ENCODE measurements around the gene TMEM91. TPM values are rescaled to one million over a fixed set of nuclear protein-coding genes. Genes with fewer than 3 reads are reported as not detected.
A peak's percentile ranks its signal among the peaks of the same experiment; 100 is the strongest.
"Not testable (repeated sequence)": the region's sequence is repeated elsewhere in the genome, so short reads cannot be mapped to it uniquely, and the experiment has no call there.

TMEM91 gene
- polyA plus RNA-seq, 3 donors from 2014 or later, result 5.2 to 7.0 (median 6.1) TPM

DNA sequence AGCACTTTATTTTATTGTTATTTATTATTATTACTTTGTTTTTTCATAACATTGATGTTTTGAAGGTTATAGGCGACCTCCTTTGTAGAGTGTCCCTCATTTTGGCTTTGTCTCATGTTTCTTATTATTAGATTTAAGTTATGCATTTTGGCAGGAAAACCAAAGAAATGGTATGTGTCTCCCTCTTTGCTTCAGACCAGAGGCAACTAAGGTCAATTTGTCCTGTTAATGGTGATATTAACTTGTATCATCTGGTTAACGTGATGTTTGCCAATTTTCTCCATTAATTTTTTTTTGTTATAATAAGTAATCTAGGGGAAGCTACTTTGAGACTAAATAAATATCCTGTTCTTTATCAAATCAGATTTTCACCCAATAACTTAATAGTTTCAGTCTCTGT is 3.8 kb upstream of the TMEM91 start:
- no peaks in the 10 kb centered on the region for H3K36me3 Mint-ChIP-seq
- no peak overlapping the region for H3K27ac Mint-ChIP-seq
- DNase-seq, result no peak
- H3K4me3 Mint-ChIP-seq, result no peak overlapping the region
- H3K9me3 Mint-ChIP-seq, result no peaks in the 10 kb centered on the region
- H3K27me3 Mint-ChIP-seq (ENCODE audit: low read depth in 3 of 3), result peaks cover 0 to 2% (median 0%) of the 10 kb centered on the region in 3 donors
- H3K4me1 Mint-ChIP-seq, result peaks cover 13 to 18% of the 10 kb centered on the region in 2 donors

DNA sequence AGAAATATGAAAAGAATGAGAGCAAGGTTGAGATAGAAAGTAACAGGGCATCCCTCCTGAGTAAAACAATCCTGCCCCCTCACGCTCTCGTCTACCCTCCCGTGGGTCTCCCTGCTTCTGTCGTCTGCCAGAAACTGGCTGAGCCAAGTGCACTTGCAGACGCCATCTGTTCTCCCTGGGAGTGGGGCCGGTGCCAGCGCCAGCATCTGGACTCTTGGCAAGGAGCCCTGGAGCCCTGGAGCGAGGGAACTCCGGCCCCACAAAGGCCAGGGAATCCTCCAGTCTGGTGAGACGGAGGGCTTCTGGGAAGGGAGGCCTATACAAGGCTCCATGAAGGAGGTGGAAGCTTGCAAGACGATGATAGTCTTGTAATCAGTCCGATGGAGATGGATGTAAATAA is 2.3 kb upstream of the TMEM91 start:
- Mint-ChIP-seq H3K4me3 (no peak overlapping the region), H3K27ac (no peak overlapping the region), H3K36me3 (no peaks in the 10 kb centered on the region), H3K4me1 (peaks cover 13 to 18% of the 10 kb centered on the region in 2 donors), H3K27me3 (ENCODE audit: low read depth in 3 of 3) (peaks cover 0 to 2% (median 0%) of the 10 kb centered on the region in 3 donors), H3K9me3 (no peaks in the 10 kb centered on the region)
- DNase-seq, result no peak

DNA sequence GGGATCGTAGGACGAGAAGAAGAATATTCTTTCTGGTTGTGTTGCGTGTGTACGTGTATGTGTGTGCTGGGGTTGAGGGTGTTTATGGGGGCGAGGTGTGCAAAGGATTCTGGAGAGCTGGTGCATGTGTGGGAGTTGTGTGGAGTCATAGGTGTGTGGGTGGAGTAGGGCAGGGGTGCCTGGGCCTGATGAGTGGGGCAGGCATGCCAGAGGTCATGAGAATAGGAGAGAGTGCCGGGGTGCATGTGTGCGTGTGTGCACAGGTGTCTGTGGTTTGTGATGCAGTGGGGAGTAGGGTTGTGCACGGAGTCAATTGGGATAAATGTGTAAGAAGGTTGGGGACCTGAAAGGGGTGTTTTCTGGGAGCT is 649 bp downstream of the TMEM91 start:
- Mint-ChIP-seq H3K27ac (peak overlapping the region in 4 of 6 donors; percentile 2 to 91 (median 66)), H3K4me1 (peaks cover 13 to 18% of the 10 kb centered on the region in 2 donors), H3K9me3 (no peaks in the 10 kb centered on the region), H3K4me3 (peak overlapping the region; percentile 55 to 85 (median 77)), H3K27me3 (ENCODE audit: low read depth in 3 of 3) (peaks cover 0 to 2% (median 2%) of the 10 kb centered on the region in 3 donors), H3K36me3 (no peaks in the 10 kb centered on the region)
- no peak for DNase-seq

DNA sequence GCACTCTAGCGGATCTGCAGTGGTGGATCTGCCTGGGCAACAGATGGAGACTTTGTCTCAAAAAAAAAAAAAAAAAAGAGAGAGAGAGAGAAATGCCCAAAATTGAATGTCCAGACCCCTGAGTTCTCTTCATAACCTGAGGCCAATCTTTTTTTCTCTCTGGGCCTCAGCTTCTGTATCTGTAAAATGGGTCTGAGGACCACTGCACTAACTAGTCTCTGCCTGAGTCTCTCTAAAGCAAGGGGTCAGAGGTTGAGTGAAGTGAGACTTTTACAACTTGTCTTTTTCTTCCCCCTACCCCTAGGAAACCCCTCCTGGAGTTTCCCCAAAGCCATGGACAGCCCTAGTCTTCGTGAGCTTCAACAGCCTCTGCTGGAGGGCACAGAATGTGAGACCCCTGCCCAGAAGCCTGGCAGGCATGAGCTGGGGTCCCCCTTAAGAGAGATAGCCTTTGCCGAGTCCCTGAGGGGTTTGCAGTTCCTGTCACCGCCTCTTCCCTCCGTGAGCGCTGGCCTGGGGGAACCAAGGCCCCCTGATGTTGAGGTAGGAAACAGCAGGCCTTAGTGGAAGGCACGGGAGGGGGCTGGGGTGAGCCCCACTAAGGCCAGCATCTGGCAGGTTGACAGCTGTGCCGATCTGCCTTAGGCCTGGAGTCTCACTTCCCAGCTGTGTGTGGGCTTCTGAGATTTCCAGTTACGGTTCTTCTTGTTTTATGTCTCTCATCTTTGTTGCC is 1.8 kb downstream of the TMEM91 start:
- Mint-ChIP-seq H3K27ac (peak overlapping the region in 1 of 6 donors; percentile 69), H3K4me3 (peak overlapping the region in 1 of 5 donors; percentile 7), H3K36me3 (peaks cover 0 to 3% (median 0%) of the 10 kb centered on the region in 3 donors), H3K4me1 (peaks cover 13 to 18% of the 10 kb centered on the region in 2 donors), H3K9me3 (no peaks in the 10 kb centered on the region), H3K27me3 (ENCODE audit: low read depth in 3 of 3) (peaks cover 0 to 2% (median 2%) of the 10 kb centered on the region in 3 donors)
- no peak for DNase-seq

DNA sequence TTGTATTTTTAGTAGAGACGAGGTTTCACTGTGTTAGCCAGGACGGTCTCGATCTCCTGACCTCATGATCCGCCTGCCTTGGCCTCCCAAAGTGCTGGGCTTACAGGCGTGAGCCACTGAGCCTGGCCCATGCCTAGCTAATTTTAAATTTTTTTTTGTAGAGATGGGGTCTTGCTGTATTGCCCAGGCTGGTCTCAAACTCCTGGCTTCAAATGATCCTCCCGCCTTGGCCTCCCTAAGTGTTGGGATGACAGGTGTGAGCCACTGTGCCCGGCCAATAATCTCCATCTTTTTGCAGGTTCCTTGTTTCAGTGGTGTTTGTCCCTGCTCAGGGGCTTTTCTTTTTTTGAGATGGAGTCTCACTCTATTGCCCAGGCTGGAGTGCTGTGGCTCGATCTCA is 5.2 kb downstream of the TMEM91 start:
- not testable (repeated sequence) for H3K36me3 Mint-ChIP-seq; H3K27me3 Mint-ChIP-seq (ENCODE audit: low read depth in 3 of 3); H3K9me3 Mint-ChIP-seq; DNase-seq; H3K4me3 Mint-ChIP-seq; H3K27ac Mint-ChIP-seq; H3K4me1 Mint-ChIP-seq

DNA sequence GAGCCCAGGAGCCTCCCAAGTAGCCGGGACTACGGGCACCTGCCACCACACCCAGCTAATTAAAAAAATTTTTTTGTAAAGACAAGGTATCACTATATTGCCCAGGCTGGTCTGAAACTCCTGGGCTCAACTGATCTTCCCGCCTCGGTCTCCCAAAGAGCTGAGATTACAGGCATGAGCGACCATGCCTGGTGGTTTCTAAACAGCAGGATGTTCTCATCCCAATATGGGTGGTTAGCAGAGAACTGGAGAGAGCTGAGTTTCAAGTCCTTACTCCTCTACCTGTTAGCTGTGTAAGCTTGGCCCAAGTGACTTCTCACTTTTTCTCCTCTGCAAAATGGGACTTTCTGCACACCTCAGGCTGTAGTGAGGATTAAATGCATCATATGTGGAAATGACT is 8.0 kb downstream of the TMEM91 start:
- no peak for DNase-seq
- Mint-ChIP-seq H3K27ac (no peak overlapping the region), H3K27me3 (ENCODE audit: low read depth in 3 of 3) (peaks cover 0 to 2% (median 1%) of the 10 kb centered on the region in 3 donors), H3K4me3 (no peak overlapping the region), H3K9me3 (no peaks in the 10 kb centered on the region), H3K36me3 (peaks cover 0 to 8% (median 3%) of the 10 kb centered on the region in 3 donors), H3K4me1 (no peaks in the 10 kb centered on the region)

DNA sequence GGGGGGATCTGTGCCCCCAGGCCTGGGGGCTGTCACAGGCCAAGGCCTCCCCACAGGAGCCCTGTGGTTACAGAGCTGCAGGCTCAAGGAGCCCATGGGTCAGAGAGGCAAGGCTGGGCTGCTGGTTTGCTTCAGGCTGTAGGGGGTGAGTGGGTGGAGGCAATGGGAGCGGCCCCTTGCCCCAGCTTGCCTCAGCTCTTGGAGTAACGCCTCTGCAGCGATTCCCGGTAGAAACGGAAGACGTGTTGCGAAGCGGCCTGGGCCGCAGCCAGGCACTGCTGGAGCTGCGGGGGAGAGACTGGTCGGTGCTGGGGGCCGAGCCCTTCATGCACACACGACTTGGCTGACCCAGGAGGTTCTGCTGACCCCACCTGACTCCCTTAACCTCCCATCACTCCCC is 10.1 kb downstream of the TMEM91 start:
- Mint-ChIP-seq H3K4me3 (no peak overlapping the region), H3K9me3 (no peaks in the 10 kb centered on the region), H3K27ac (peak overlapping the region in 1 of 6 donors; percentile 50), H3K36me3 (peaks cover 0 to 17% (median 3%) of the 10 kb centered on the region in 3 donors), H3K4me1 (no peaks in the 10 kb centered on the region), H3K27me3 (ENCODE audit: low read depth in 3 of 3) (peaks cover 0 to 2% (median 0%) of the 10 kb centered on the region in 3 donors)
- no peak for DNase-seq

DNA sequence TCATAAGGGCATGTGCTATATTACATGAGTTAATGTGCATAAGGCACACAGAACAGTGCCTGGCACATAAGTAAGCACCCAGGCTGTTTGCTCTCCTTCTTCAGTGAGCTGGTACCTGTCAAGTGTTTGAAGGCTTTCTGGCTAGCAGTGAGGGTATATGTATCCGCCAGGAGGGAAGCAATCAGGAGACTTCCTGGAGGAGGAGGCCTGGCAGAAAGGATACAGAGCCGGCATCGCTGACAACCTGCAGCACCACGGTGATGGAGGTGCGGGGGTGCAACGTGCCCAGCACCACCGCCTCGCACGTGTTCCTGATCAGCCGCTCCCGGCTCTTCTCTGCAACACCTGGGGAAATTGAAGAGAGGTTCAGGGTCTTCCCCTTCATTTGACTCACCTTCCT is 15.3 kb downstream of the TMEM91 start:
- H3K27ac Mint-ChIP-seq, result no peak overlapping the region
- H3K4me1 Mint-ChIP-seq, result peaks cover 10 to 16% of the 10 kb centered on the region in 2 donors
- DNase-seq, result no peak
- H3K27me3 Mint-ChIP-seq (ENCODE audit: low read depth in 3 of 3), result peaks cover 0 to 4% (median 0%) of the 10 kb centered on the region in 3 donors
- no peak overlapping the region for H3K4me3 Mint-ChIP-seq
- no peaks in the 10 kb centered on the region for H3K9me3 Mint-ChIP-seq
- peaks cover 0 to 13% (median 0%) of the 10 kb centered on the region in 3 donors for H3K36me3 Mint-ChIP-seq

DNA sequence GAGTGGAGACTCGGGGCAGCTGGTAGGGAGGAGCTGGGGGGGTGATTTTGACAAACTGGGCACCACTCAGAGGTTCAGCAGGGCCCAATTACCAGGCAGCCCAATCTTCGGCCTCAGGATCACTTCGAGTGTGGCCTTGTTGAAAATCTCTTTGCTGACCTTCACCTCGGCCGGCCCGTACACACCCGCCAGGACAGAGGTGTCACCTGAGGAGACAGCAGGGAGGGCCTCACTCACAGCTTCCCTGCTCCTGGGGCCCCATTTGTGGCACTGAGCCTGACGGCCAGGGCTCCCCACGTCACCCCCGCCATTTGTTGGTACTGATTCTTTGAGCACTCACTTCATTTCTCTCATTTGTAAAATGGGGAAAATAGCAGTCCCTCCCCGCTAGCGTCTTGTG is 16.4 kb downstream of the TMEM91 start:
- no peaks in the 10 kb centered on the region for H3K9me3 Mint-ChIP-seq
- H3K36me3 Mint-ChIP-seq, result peaks cover 0 to 10% (median 0%) of the 10 kb centered on the region in 3 donors
- DNase-seq, result no peak
- peak overlapping the region in 1 of 6 donors; percentile 81 for H3K27ac Mint-ChIP-seq
- H3K4me1 Mint-ChIP-seq, result peaks cover 20 to 27% of the 10 kb centered on the region in 2 donors
- no peak overlapping the region for H3K4me3 Mint-ChIP-seq
- H3K27me3 Mint-ChIP-seq (ENCODE audit: low read depth in 3 of 3), result peaks cover 0 to 10% (median 6%) of the 10 kb centered on the region in 3 donors

DNA sequence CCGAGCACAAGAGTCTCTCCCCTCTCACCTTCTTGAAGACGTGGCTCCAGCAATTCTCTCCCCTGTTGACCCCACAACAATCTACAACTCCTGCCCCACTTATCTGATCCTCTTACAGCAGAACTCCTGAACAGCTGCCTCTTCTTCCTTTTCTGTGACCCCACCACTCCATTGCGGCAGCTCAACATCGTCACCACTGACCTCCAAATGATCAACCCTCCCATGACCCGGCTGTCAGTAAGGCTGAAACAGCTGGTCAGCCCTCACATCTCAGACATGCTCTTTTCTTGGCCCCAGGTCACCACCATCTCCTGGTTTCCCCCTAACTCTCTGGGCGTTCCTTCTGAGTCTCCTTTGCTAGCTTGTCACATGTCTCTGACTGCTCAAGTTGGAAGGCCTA is 19.0 kb downstream of the TMEM91 start:
- no peak for DNase-seq
- Mint-ChIP-seq H3K36me3 (peaks cover 0 to 7% (median 0%) of the 10 kb centered on the region in 3 donors), H3K27ac (peak overlapping the region in 5 of 6 donors; percentile 6 to 100 (median 22)), H3K9me3 (no peaks in the 10 kb centered on the region), H3K4me3 (peak overlapping the region in 4 of 5 donors; percentile 3 to 48 (median 24)), H3K27me3 (ENCODE audit: low read depth in 3 of 3) (peaks cover 0 to 11% (median 8%) of the 10 kb centered on the region in 3 donors), H3K4me1 (peaks cover 37 to 47% of the 10 kb centered on the region in 2 donors)

DNA sequence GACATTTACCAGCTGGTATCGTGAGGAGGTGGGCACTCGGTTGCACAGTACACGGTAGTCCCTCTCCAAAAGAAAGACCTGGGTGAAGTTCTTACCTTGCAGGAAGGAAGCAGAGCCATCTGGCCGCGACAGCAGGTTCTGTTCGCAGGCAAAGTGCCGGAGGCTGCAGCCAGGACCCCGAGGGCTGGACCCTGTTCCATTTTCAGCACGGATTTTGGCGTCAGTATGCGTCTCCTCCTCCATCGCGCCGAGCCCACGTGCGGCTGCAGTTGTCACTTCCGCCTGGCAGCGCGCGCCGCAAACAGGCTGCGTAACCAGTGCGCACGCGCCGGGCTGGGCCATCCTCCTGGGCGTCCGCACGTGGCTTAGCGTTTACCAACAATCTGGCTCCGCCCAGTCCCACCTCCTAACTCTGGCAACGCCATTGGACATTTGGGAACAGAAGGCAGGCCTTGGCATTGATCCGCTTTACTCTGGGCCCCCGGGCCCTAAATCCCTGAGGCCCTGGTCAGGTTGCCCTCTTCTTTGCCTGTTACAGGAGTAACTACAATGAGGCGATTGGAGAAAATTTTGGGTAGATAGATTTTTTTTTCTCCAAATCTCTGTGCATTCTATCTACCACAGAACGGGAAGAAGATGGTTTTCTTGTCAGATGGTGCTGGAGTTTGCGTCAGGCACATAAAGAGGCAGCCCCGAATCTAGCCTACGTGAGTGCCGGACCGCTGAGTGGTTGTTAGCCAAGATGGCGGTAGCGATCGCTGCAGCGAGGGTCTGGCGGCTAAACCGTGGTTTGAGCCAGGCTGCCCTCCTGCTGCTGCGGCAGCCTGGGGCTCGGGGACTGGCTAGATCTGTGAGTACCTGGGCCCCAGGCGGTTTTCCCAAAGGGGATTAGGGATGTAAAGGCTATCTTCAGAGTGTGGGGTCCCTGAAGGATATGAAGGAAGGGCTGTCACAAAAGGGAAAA is 21.0 kb downstream of the TMEM91 start, which contains the start of the genes BCKDHA and EXOSC5:
Gene BCKDHA (plus strand): TSS at position 733 of the 964 bp plus-strand sequence. CDS start 10 bp downstream, at position 743.
Gene EXOSC5 (minus strand): TSS at position 274 of the 964 bp plus-strand sequence. CDS start 31 bp downstream, at position 243.
- DNase-seq, result peak; percentile 99 to 100 (median 100)
- H3K4me1 Mint-ChIP-seq, result peaks cover 37 to 57% of the 10 kb centered on the region in 2 donors
- peak within 1 kb of the TSS; percentile 95 to 99 (median 97) for H3K4me3 Mint-ChIP-seq

DNA sequence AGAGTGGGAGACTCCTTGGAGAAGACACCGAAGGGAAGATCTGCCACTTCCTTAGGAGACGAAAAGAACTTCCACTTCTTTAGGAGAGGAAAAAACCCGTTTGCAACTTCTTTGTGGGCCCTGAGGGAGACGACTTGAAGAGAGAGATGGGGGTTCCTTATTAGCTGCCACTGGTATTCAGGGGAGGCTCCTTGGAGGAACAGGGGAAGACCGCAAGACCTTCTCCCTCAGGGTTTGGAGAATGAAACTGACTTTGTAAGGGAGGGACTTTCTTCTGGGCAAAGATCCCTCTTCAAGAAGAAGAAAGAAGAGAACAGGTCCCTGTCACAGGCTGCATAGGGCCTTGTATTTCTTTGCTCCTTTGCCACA is 21.7 kb downstream of the TMEM91 start:
- Mint-ChIP-seq H3K4me3 (peak overlapping the region; percentile 95 to 99 (median 97)), H3K9me3 (no peaks in the 10 kb centered on the region)
- DNase-seq, result no peak

More for the DNA sequence above, 21.0 kb downstream of the TMEM91 start, which contains the start of the genes BCKDHA and EXOSC5:
- Mint-ChIP-seq H3K27me3 (ENCODE audit: low read depth in 3 of 3) (peaks cover 0 to 11% (median 8%) of the 10 kb centered on the region in 3 donors), H3K36me3 (peaks cover 0 to 4% (median 0%) of the 10 kb centered on the region in 3 donors), H3K9me3 (no peaks in the 10 kb centered on the region), H3K27ac (peak within 1 kb of the TSS; percentile 100)

DNA sequence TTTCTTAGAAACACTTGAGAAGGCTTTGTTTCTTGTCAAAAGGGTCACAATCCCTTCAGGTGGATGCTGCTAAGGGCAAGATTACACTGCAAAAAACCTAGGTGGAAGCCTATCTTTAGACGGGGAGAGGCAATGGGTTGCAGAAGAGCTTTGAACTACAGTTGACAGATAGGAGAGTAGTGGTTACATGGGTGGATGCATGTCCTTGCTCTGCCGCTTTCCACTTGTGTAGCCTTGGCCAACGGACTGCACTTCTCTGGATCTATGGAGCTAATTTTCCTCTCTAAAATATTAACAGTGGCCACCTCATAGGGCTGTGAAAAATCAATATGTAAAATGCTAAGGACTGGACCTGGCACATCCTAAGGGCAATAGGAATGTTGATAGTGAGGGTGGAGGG is 22.3 kb downstream of the TMEM91 start:
- Mint-ChIP-seq H3K4me1 (peaks cover 37 to 57% of the 10 kb centered on the region in 2 donors), H3K27ac (peak overlapping the region; percentile 100), H3K9me3 (no peaks in the 10 kb centered on the region), H3K27me3 (ENCODE audit: low read depth in 3 of 3) (peaks cover 0 to 11% (median 8%) of the 10 kb centered on the region in 3 donors), H3K36me3 (peaks cover 0 to 4% (median 0%) of the 10 kb centered on the region in 3 donors), H3K4me3 (peak overlapping the region; percentile 95 to 99 (median 97))
- DNase-seq, result no peak

More for the DNA sequence above, 21.7 kb downstream of the TMEM91 start:
- H3K27ac Mint-ChIP-seq, result peak overlapping the region; percentile 100
- peaks cover 0 to 11% (median 8%) of the 10 kb centered on the region in 3 donors for H3K27me3 Mint-ChIP-seq (ENCODE audit: low read depth in 3 of 3)
- H3K36me3 Mint-ChIP-seq, result peaks cover 0 to 4% (median 0%) of the 10 kb centered on the region in 3 donors
- H3K4me1 Mint-ChIP-seq, result peaks cover 37 to 57% of the 10 kb centered on the region in 2 donors
